Subcutaneous abdominal adipose tissue (tissue), 5 donors: Measurements from ENCODE around the gene PAK6.

Source experiments
- H3K27ac ChIP-seq: one replicate; pipeline ENCODE4 v1.7.0; 2013; ENCODE audit warnings: low read depth, mild to moderate bottlenecking, inconsistent platforms, low read length, moderate library complexity
- H3K27me3 ChIP-seq, 5 donors: one replicate each; pipeline ENCODE4 v1.7.0; 2013; ENCODE audit warnings: low read length in 5 of 5, inconsistent platforms in 1 of 5; ENCODE audit not compliant: control insufficient read depth in 5 of 5, insufficient read depth in 4 of 5
- H3K36me3 ChIP-seq, 5 donors: one replicate each; pipeline ENCODE4 v1.7.0; 2013; ENCODE audit warnings: low read length in 5 of 5; ENCODE audit not compliant: control insufficient read depth in 5 of 5, insufficient read depth in 5 of 5
- H3K4me1 ChIP-seq, 5 donors: one replicate each; pipeline ENCODE4 v1.7.0; 2013; ENCODE audit warnings: low read length in 5 of 5, mild to moderate bottlenecking in 3 of 5, moderate library complexity in 1 of 5; ENCODE audit not compliant: control insufficient read depth in 5 of 5, insufficient read depth in 5 of 5
- H3K4me3 ChIP-seq, 5 donors: one replicate each; pipeline ENCODE4 v1.7.0; 2013; ENCODE audit warnings: low read length in 5 of 5, low read depth in 1 of 5
- H3K9ac ChIP-seq, 5 donors: one replicate each; pipeline ENCODE4 v1.7.0; 2013; ENCODE audit warnings: low read length in 5 of 5, mild to moderate bottlenecking in 4 of 5, moderate library complexity in 3 of 5
- H3K9me3 ChIP-seq, 5 donors: one replicate each; pipeline ENCODE4 v1.7.0; 2013; ENCODE audit warnings: low read length in 5 of 5; ENCODE audit not compliant: control insufficient read depth in 5 of 5
- donor health status: healthy.
- donor health status: healthy.
- donor health status: healthy.
- donor health status: healthy.
- donor health status: healthy.

The PAK6 gene

DNA sequence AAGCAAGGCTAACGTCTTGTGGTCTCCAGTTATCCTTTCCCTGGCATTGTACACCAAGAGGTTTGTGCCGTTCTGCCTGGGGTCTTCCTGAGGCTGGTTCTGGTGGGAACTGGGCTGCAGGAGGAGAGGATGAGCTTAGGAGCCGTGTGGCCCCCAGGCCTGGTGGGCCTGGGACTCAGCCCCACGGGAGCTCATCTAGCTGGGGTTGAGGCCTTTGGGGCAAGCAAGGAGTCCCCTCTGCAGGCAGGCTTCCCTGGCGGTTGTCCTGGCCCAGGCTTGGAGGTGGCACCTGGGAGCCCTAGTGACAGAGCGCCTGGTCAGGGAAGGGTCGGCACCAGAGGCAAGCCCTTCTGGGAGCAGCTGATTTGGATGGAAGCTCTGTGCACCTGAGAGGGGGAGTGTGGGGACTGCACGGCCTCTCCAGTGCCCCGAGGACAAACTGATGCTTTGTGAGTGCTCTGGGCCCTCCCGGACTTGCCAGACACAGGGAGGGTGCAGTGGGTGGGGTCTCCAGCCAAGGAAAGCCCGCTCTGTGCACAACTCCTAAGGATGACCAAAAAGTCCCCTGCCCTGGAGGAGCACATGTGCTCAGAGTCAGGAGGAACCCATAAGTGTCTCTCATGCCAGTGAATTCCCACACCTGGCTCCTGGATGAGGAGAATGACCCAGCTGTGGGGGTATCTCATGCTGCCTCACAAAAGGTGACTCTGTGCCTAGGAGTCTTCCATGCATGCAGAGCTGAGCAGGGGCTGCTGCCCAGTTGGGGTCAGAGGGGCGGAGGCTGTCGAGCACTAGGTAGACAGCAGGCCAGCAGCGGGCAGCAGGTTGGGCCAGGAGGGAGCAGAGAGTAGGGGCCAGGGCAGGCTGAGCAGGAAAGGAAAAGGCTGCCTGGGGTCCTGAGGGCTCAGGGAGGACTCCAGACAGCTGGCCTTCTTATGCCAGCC is 2.7 kb downstream of the PAK6 start:
- peaks cover 0 to 12% (median 9%) of the 10 kb centered on the region in 5 donors for H3K4me1 ChIP-seq
- H3K9ac ChIP-seq, result no peak overlapping the region

DNA sequence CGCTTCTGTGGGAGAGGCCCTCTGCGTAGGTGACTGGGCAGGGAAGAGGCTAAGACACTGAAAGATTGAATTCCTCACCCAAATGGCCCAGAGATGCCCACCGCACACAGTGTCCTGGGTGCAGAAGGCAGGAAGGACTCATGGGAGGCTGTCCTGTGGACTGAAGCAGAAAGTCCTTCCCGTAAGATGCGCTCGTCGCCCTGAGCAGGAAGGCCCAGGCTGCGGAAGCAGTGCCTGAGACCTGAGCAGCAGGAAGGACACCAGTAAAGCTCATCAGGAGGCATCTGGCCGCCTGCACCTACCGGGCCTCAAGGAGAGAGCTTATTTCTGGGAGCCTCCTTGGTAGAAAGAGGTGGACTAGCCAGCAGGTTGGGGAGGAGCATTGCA is 3.3 kb downstream of the PAK6 start:
- Histone ChIP-seq H3K36me3 (no peaks in the 10 kb centered on the region), H3K27me3 (peaks cover 8 to 32% (median 23%) of the 10 kb centered on the region in 5 donors), H3K4me3 (no peak overlapping the region), H3K4me1 (peaks cover 0 to 12% (median 9%) of the 10 kb centered on the region in 5 donors), H3K9me3 (no peaks in the 10 kb centered on the region), H3K9ac (no peak overlapping the region), H3K27ac (no peak overlapping the region)

More for the DNA sequence above, 2.7 kb downstream of the PAK6 start:
- Histone ChIP-seq H3K27ac (no peak overlapping the region), H3K9me3 (no peaks in the 10 kb centered on the region), H3K4me3 (no peak overlapping the region), H3K36me3 (no peaks in the 10 kb centered on the region), H3K27me3 (peaks cover 8 to 32% (median 23%) of the 10 kb centered on the region in 5 donors)

DNA sequence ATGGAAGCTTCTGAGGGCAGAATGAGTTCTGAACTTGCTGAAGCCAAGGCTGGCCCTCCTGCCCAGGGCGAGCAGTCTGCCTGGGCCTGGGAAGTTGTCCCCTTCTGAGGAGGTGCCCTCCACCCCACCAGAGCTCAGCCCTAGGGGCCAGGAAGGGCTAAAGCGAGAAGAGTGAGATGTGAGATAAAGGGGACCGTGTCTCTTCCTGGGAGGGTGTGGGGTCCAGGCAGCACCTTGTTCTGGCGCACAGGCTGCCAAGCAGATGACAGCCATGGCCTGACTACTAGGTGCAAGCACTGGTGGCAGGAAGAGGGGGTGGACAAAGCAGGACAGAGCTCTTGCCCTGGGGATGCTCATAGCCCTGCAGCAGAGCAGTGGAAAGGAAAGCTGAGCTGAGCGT is 3.7 kb downstream of the PAK6 start:
- H3K4me1 ChIP-seq, result peaks cover 0 to 12% (median 9%) of the 10 kb centered on the region in 5 donors
- no peak overlapping the region for H3K27ac ChIP-seq
- H3K9ac ChIP-seq, result no peak overlapping the region
- no peaks in the 10 kb centered on the region for H3K9me3 ChIP-seq
- no peaks in the 10 kb centered on the region for H3K36me3 ChIP-seq
- no peak overlapping the region for H3K4me3 ChIP-seq
- H3K27me3 ChIP-seq, result peaks cover 8 to 32% (median 23%) of the 10 kb centered on the region in 5 donors

DNA sequence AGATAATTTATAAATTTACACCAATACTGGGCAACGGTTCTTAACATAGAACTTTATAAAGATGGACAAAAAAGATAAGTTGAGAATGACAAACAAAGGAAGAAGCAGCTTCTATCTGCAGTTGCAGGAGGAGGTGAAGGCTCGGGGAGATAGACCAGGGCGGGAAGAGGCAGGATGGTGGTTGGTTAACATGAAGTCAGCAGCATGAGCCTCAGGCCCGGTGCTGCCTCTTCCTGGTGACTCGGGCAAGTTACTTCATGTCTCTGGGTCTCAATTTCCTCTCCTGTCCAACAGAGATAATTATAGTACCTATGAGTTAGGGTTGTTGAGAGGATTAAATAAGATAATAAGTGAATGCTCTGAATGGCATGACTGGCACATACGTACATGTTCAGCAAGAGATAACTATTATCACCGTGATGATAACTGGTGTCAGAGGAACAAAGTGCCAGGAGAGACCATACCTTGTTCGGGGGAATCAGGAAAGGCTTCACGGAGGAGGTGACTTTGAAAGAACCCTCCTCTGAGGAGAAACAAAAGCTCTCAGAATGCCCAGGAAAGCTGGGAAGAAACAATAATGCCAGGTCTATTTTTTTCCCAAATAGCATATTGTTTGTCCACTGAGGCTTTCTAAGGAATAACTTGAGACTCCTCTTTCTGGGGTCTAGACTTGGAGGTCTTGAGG is 4.4 kb downstream of the PAK6 start:
- Histone ChIP-seq H3K36me3 (no peaks in the 10 kb centered on the region), H3K9ac (no peak overlapping the region), H3K4me3 (no peak overlapping the region), H3K27me3 (peaks cover 8 to 30% (median 22%) of the 10 kb centered on the region in 5 donors), H3K27ac (no peak overlapping the region), H3K4me1 (peaks cover 0 to 12% (median 9%) of the 10 kb centered on the region in 5 donors), H3K9me3 (no peaks in the 10 kb centered on the region)

DNA sequence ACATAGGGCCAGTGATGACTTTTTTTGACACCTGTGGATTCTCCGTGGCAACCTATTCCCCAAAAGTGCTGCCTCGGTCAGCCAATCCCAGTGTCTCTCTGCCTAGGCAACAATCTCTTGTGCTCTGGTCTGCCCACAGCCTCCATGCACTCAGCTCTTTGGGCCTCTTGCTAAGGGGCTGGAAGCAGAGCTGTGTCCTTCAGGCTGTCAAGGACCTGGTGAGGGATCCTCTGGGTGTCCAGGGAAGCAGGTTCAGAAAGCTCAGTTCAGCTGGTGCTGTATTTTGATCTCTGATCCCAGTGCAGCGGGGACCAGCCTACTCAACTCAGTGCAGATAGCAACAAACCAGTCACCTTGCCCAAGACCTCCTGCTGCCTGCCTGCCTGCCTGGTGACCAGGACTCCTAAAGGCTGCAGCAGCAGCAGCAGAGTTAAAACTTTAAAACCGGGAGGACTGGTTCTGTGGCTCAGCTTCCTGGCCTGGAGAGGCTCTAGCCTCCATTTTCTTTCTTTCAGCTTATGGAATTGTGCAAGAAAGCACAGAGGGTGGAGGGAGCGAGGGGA is 6.2 kb downstream of the PAK6 start:
- no peak overlapping the region for H3K27ac ChIP-seq

DNA sequence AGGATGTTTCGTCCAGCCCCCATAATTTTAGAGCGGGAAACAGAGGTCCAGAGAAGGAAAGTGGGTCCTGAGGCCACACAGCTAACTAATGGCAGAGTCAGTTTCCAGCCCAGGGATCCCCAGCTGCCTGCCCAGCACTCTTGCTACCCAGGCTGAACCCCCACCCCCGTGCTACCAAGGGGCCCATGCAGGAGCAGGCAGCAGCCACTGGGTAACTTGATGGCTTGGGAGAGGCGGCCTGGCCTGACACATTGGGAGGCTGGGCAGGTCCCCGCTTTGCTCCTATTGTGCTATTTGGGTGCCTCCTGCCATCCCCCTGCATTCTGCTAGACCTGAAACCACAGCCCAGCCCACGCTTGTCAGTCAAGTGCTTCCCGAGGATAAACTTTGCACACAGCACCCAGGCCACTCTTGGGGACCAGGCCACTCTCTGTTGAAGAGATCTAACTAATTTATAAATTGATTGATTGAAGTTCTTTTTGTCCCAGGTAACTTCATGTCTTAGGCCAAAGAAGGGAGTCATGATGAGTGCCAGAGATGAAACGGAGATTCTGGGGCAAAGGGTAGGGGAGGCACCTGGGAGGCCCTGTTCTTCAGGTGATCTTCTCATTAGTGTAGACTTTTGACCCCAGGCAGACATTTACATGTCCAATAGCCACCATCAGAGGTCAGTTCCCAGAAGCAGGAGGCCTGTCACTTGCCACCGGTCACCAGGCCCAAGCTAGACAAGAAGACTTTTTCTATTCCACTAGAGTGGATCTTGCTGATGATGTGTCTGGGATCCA is 7.0 kb downstream of the PAK6 start:
- Histone ChIP-seq H3K36me3 (no peaks in the 10 kb centered on the region), H3K9me3 (no peaks in the 10 kb centered on the region), H3K27ac (no peak overlapping the region), H3K4me1 (peaks cover 0 to 3% (median 0%) of the 10 kb centered on the region in 5 donors), H3K4me3 (no peak overlapping the region), H3K27me3 (peaks cover 0 to 8% (median 3%) of the 10 kb centered on the region in 5 donors), H3K9ac (no peak overlapping the region)

More for the DNA sequence above, 6.2 kb downstream of the PAK6 start:
- no peak overlapping the region for H3K4me3 ChIP-seq
- H3K36me3 ChIP-seq, result no peaks in the 10 kb centered on the region
- no peaks in the 10 kb centered on the region for H3K9me3 ChIP-seq
- H3K27me3 ChIP-seq, result peaks cover 0 to 13% (median 7%) of the 10 kb centered on the region in 5 donors
- H3K4me1 ChIP-seq, result peaks cover 0 to 2% (median 0%) of the 10 kb centered on the region in 5 donors
- H3K9ac ChIP-seq, result no peak overlapping the region

DNA sequence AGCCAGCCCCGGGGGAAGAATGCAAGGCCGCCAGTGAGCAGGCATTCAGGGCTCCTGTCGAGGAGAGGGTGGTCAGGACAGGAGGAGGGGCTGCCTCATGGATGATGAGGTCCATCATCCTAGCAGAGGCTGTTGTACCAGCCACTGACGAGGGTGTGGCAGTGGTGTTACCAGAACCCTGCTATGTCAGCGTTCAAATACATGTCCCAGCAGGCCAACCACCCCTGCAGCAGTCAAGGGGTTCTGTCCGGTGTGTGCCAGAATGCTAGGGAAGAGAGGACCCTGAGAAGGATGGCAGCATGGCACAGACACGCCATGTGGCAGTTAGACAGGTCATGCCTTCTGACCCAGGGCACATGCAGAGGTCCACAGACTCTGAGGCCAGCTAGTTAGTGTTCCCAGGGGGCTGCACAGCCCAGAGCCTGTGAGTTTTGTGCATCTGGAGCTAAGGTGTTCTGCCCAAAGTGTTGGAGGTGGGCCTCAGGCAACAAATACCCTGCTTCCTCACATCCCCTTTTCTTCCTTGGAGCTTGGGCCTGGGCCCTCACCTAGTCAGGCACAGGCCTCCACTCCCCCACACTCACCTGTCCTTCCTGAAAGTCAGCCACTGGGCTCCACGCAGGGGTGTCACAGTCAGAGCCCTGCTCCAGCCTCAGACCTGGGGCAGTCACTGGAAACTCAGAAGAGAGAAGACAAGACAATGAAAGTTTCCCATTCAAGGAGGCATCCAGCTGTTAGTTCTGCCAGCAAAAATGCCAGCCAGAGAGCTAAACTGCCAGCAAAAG is 7.8 kb downstream of the PAK6 start:
- no peak overlapping the region for H3K9ac ChIP-seq
- no peak overlapping the region for H3K4me3 ChIP-seq
- no peaks in the 10 kb centered on the region for H3K36me3 ChIP-seq
- H3K4me1 ChIP-seq, result peaks cover 0 to 6% (median 3%) of the 10 kb centered on the region in 5 donors
- no peak overlapping the region for H3K27ac ChIP-seq
- no peaks in the 10 kb centered on the region for H3K9me3 ChIP-seq
- peaks cover 0 to 3% (median 0%) of the 10 kb centered on the region in 5 donors for H3K27me3 ChIP-seq

DNA sequence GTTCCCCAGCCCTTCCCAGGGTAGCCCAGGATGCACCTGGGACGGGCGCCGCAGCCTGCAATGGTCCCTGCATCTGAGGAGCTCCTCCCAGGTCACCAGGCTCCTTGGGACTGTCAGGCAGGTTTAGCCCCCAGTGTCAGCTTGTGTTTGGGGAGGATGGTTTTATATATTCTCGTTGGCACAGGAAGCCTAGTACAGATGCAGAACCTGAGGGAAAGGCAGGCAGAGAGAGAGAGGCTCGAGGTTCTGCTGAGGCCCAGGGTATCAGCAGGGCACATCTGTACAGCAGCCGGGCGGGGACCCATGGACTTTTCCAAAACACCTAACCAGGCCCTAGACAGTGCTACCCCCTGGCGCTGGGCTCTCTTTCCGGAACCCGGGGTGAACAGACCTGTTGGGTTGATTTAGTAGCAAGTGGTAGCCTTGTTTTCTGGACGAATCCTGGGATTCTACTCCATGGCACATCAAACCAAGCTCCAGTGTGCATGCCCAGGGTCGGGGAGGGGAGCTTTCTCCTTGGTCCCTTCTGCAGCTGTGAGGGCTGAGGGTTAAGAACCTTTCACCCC is 8.6 kb downstream of the PAK6 start:
- Histone ChIP-seq H3K27ac (no peak overlapping the region), H3K36me3 (no peaks in the 10 kb centered on the region), H3K9ac (no peak overlapping the region), H3K27me3 (peaks cover 0 to 3% (median 0%) of the 10 kb centered on the region in 5 donors), H3K4me1 (peaks cover 0 to 14% (median 10%) of the 10 kb centered on the region in 5 donors), H3K9me3 (no peaks in the 10 kb centered on the region), H3K4me3 (no peak overlapping the region)
